Activated naive CD4-positive, alpha-beta T cell treated with Interleukin-2 at 50 U/mL for 16 hours (primary cell): ENCODE results near the gene DPP10.

Source experiments
- DNase-seq: peaks from one replicate; pipeline ENCODE4 v3.0.0-alpha.2; 2020

DPP10 gene

GRCh38 chr2:114610677-114611076, 168.2 kb downstream of the DPP10 start:
- DNase-seq, result no peak

- DNase-seq, result no peak
Measured at GRCh38 chr2:114614592-114614991, 172.2 kb downstream of the DPP10 start.

- DNase-seq, result no peak
Measured at GRCh38 chr2:114628481-114628880, 186.0 kb downstream of the DPP10 start.

DNA sequence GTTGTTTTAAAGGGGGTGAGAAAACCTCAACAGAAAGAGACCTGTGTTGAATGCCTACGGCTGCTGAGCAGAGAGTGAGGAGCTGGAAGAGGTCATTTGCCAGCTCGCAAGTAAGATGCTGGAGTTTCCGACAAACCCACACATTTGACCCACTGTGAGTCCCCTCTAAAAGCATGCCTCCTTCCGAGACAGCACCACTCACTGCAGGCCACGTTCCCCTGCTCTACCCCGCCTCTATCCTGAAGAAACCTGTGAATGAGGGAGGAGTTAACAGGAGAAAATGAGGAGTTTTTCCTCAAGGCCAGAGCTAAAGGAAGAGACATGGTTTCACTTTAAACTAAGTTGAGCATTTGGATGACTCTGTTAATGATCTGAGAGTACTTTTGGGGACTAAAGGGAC, 188.7 kb downstream of the DPP10 start:
- no peak for DNase-seq

DNA sequence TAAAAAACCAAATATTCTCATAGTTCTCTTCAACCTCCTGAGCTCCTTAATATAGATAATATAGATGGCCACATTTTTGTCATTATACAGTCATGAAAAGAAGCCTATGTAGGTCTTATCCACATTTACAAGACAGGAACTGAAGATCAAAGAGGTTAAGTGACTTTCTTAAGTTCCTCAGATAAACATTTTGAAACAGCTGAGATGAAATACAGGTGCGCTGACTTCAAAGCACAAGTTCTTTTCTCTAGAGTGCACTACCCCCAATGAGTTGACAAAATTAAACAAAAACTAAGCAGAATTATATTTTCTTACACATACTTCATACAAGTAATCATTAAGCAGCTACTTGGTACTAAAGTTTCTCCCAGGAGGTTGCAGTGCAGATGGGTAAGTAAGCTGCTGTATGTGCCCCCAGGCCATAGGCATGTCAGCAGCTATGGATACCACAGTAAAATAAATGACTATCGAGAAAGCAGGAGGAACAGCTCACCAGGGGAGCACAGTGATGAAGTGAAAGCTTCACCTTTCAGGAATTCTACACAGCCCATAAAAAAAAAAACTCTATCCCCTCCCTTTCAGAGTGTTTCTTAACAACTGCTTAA, 199.8 kb downstream of the DPP10 start:
- no peak for DNase-seq

DNA sequence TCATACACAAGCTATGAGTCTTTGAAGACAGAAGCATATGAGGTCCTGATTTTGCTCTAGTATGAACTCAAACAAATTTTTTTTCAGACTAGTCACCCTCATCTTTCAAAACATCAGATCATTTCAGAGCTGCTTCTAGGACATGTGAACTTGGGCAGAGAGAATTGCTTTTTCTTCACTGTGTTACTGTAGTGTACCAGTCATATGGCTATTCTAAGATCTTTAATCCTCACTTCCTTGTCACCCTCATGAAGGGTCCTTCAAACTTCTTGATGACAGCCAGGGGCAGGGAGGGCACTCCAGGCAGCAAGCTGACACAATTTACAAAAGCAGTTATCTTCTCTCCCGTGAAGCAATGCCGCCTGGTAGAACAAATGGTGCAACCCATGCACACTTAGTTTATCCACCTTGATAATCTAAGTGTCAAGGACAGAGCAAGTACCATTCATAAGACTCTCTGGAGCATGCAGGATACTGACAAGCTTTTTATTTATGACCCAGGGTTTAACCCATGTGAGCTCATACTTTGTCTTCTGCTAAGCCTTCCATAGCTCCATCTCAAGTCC, 200.6 kb downstream of the DPP10 start:
- DNase-seq, result no peak

- DNase-seq, result no peak
Measured at GRCh38 chr2:114651933-114652332, 209.5 kb downstream of the DPP10 start.

- DNase-seq, result no peak
Measured at GRCh38 chr2:114659880-114660279, 217.4 kb downstream of the DPP10 start.

DNA sequence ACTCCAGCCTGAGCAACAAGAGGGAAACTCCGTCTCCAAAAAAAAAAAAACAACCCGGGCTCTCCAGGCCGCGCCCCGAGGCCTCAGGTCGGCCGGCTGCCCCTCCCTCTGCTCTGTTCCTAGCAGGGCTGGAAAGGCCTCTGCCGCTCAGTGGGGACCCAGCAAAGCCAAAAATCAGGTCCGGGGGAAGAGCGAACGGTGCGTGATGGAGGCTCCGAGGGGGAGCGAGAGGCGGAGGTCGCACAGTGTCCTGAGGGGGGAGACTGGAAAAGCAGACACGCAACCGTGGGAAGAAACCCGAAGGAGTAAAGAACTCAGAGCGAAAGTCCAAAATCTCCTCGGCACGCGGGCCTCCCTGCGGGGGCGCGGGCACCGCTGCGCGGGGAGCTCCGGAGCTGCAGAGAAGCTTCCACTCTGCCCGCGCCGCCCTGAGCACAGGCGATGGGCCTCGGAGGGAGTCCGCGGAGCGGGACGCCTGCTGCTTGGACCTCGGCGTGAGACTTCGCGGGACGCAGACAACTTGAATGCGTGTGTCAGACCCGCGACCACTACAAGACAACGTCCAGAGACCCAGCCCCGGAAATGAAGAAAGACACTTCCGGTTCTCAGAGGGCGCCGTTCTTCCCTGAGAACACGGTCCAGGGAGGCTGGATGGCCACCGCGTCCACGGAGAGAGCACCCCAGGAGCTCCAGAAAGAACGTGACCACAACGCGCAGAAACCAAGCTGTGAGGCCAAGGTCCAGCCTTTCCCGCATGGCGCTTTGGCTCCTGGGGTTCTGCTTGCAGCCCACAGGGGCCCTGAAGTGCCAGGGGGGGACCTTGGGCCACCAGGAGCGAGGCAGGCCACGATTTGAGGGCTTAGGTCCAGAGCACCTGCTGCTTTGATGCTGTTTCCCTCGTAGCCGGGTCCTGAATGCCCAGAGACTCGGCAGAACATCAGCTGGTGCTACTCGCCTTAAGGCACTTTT, 219.8 kb downstream of the DPP10 start:
- no peak for DNase-seq

- DNase-seq, result no peak
Measured at GRCh38 chr2:114668415-114668814, 226.0 kb downstream of the DPP10 start.

DNA sequence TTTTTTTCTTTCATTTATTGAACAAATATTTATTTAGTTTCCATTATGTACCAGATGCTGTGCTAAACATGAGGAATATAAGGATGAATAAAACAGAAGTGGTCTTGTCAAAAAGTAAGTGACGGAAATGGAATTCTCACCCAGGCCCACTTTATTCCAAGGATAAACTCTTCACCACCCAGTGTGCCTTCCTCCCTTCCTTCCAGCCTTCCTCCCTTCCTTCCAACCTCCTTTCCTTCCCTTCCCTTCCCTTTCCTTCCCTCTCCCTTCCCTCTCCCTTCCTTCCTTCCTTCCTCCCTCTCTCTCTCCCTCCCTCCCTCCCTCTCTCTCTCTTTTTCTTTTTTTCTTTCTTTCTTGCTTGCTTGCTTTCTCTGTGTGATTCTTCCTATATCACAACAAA, 240.8 kb downstream of the DPP10 start:
- DNase-seq, result no peak

GRCh38 chr2:114684403-114684802, 242.0 kb downstream of the DPP10 start:
- DNase-seq, result no peak

DNA sequence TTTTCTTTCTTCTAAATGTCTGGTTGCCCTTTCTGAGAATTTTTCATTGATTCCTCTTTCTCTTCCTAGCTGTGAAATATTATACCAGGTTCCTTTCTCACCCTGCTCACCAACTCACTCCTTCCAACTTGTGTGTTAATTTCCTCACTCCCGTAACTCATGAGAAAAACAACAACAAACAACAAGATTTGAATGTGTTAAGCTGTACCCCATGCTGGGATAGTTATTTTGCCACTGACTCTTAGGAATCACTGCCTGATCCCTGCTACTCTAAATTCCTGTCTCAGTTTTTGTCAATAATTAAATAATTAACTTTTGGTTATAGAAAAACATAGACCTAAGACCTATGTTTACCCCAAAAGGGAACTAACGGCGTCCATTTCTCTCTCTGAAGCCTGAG, 242.7 kb downstream of the DPP10 start:
- DNase-seq, result no peak

GRCh38 chr2:114688241-114688640, 245.8 kb downstream of the DPP10 start:
- no peak for DNase-seq

DNA sequence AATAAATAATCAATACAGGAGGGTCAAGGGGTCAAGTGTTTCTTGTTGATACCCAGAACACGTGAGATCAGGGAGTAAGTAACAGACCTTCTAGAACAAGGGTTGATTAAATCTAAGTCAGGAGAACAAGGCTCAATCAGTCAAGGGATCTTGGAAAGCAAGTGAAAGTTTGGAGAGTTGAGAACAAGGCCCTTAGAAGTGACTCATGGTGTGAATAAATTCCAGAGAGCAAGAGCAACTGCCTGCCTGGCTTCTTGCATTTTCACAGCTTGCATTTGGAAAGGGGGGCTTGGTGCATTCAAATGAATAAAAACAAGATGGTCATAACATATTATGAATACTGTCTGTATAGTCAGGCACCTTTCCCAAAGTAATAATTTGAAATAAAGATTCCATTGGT, 256.1 kb downstream of the DPP10 start:
- DNase-seq, result no peak

DNA sequence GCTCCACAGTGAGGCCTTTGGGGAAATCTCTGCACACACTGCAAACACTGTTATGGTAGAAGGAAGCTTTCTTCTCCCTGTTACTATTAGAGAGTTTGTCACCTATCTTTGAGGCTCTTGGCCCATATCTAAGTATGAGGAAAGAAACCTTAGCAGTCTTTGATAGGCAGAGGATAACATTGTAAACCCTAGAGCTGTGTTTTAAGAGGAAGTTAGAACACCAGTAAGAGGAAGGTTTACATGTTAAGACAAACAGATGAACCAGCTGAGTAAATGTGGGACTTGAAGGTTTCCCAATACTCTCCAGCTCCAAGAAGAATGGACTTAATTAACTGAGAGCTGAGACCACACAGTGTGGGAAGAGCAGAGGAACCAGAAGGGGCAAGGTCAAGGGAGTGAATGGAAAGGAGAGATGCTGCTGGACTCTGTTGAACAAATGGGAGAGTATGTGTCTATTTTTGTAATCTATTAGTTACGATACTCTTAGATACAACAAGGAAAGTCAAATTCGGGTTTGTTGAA, 257.0 kb downstream of the DPP10 start:
- no peak for DNase-seq

DNA sequence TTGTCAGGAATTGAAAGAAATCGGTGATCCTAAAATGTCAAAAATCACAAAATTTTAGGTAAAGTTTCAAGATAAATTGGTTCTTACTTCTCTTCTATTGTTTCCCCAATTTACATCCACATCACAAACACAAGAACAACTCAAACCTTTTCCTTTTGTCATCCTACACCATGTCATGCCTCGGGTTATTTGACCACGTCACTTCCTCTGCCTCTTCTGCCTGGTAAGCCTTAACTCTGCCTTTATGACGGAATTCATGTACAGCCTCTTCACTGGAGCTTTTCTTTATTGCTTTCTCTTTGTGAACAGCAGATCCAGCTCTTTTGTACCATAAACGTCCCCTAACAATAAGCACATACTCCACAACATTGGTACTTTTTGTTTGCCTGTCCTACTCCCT, 258.0 kb downstream of the DPP10 start:
- no peak for DNase-seq

DNA sequence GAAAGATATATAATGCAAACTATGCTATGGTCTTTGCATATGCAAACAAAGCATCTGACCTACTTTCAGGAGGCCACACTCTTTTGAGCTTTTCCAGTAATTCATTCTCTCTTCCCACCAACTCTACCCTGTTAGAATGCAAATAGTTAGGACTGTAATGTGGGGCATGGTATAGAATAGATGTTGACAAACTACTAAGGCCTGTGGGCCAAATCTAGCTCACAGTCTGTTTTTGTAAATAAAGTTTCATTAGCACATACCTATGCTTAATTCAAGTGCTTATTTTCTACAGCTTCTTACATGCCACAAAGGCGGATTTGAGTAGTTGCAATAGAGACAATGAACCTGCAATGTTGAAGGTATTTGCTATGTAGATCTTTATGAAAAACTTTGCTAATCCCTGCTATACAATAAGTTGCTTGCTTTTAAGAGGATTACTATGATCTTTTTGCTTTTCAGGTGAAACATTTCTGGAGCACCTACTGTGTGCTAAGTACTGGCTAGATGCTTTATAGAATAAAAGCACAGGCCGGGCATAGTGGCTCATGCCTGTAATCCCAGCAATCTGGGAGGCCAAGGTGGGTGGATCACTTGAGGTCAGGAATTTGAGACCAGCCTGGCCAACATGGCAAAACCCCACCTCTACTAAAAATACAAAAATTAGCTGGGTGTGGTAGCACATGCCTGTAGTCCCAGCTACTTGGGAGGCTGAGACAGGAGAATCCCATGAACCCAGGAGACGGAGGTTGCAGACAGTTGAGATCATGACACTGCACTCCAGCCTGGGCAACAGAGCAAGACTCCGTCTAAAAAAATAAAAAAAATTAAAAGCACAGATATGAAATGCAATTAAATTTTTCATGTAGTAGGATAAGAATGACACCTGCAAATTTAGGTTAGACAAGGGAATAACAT, 267.8 kb downstream of the DPP10 start:
- no peak for DNase-seq

DNA sequence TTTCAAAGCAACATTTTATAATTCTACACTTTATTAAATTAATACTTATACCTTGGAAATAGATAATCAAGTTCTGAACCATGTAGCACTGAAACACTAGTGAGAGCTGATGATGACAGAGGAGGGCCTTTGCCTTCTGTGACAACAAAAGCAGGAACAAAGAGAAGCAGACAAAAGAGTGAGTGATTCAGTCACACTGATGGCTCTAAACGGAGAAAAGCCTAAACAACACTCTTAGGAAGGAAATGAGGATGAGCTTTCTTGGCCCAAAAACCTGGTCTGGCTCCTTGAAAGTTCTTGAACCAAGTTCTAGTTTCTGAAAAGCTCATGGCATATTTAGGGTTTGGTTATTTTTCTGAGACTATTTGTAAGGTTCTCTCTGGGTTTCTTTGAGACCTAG, 271.9 kb downstream of the DPP10 start:
- no peak for DNase-seq

DNA sequence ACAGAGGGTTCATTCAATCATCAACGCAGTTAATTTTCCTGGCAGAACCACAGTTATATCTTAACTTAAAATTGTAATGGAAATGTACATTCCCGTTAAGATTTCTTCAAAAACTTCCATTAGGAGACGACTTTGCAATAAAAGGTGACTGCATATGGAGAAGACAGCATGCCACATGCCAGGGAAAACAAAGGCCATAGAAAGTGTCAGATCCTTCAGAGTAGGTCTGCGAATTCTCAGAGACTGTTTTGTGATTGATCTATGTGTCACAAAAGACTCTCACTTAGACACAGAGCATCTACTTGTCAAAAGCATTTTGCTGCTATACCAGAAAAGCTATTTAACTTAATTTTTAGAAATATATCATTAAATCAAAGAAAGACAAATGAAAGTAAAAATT, 274.6 kb downstream of the DPP10 start:
- no peak for DNase-seq

DNA sequence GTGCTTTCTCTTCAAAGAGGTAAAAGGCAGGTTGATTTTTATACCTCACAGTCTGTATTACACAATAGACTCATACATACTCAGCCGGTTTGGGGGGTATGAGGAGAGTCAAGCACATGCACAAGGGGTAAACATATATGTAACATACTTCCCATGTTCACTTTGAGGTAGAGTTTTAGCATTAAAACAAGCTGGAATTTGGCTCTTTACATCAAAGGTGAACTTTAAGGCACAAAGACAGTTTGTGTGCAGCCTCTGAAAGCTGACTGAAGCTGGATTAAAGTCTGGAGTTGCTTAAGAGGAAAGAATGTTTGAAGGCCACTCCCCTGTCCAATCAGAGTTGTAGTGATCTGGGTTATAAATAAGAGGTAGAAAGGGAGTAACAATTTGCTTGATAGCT, 282.0 kb downstream of the DPP10 start:
- no peak for DNase-seq

GRCh38 chr2:114727012-114727411, 284.6 kb downstream of the DPP10 start:
- DNase-seq, result no peak

DNA sequence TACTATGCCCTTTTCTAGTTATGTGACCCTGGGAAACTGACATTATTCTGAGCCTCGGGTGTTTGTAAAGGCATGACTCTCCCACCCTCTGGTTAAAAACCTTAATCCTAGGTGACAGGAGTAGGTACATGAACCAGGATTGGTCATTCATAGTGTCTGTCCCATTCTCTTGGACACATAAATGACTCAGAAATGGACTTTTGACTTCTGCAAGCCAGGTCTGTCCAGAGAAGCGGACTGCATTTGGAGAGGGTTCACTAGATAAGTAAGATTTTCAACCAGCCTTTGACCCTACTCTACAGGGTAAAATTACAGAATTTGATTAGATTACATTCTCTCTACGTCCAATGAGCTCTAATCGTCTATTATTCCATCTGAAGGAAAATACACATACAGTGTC, 285.9 kb downstream of the DPP10 start:
- no peak for DNase-seq
